ENCODE measurements around the gene CELF4.

Gene CELF4

GRCh38 chr18:37210781-37211180 lies 354.8 kb downstream of the CELF4 start:
- TF ChIP-seq CTCF (IDR thresholded peaks at IDR 0.05; ENCODE audit: low read depth, low read length), result no peak
- Histone ChIP-seq H3K27me3 (ENCODE audit: insufficient read depth, low read depth, severe bottlenecking) (no peaks in the 10 kb centered on the region), H3K27ac (no peak overlapping the region), H3K9me3 (ENCODE audit: severe bottlenecking) (no peaks in the 10 kb centered on the region), H3K36me3 (no peaks in the 10 kb centered on the region), H3K4me3 (ENCODE audit: low read depth, low read length) (no peak overlapping the region)
- no peak for DNase-seq

GRCh38 chr18:37207343-37207742 lies 358.3 kb downstream of the CELF4 start:
- Histone ChIP-seq H3K9me3 (ENCODE audit: severe bottlenecking) (no peaks in the 10 kb centered on the region), H3K4me3 (ENCODE audit: low read depth, low read length) (no peak overlapping the region), H3K27me3 (ENCODE audit: insufficient read depth, low read depth, severe bottlenecking) (no peaks in the 10 kb centered on the region), H3K27ac (no peak overlapping the region), H3K36me3 (no peaks in the 10 kb centered on the region)
- no peak for TF ChIP-seq CTCF (IDR thresholded peaks at IDR 0.05; ENCODE audit: low read depth, low read length)
- no peak for DNase-seq

- Histone ChIP-seq H3K27me3 (ENCODE audit: insufficient read depth, low read depth, severe bottlenecking) (no peaks in the 10 kb centered on the region), H3K9me3 (ENCODE audit: severe bottlenecking) (no peaks in the 10 kb centered on the region), H3K27ac (no peak overlapping the region), H3K36me3 (no peaks in the 10 kb centered on the region), H3K4me3 (ENCODE audit: low read depth, low read length) (no peak overlapping the region)
- no peak for TF ChIP-seq CTCF (IDR thresholded peaks at IDR 0.05; ENCODE audit: low read depth, low read length)
- DNase-seq, result no peak
Measured at GRCh38 chr18:37199741-37200140, 365.9 kb downstream of the CELF4 start.
